ENCODE measurements around the gene CKMT1A. TPM values are rescaled to one million over a fixed set of nuclear protein-coding genes. Genes with fewer than 3 reads are reported as not detected.
"Not testable (repeated sequence)": the region's sequence is repeated elsewhere in the genome, so short reads cannot be mapped to it uniquely, and the experiment has no call there.

Gene CKMT1A
- total and polyA plus RNA-seq, 10 of the 15 experiments (the other 5 are each of a cell fraction or from before 2014, with no cell fraction given), result 0.05 TPM; not detected in 9

- TF ChIP-seq, protein P1, sequence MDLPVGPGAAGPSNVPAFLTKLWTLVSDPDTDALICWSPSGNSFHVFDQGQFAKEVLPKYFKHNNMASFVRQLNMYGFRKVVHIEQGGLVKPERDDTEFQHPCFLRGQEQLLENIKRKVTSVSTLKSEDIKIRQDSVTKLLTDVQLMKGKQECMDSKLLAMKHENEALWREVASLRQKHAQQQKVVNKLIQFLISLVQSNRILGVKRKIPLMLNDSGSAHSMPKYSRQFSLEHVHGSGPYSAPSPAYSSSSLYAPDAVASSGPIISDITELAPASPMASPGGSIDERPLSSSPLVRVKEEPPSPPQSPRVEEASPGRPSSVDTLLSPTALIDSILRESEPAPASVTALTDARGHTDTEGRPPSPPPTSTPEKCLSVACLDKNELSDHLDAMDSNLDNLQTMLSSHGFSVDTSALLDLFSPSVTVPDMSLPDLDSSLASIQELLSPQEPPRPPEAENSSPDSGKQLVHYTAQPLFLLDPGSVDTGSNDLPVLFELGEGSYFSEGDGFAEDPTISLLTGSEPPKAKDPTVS (IDR thresholded peaks at IDR 0.05; ENCODE audit: low read depth, low read length), result no peak
- no peak for TF ChIP-seq POLR2A (IDR thresholded peaks at IDR 0.05; ENCODE audit: low read depth, low read length)
Observed at GRCh38 chr15:43648649-43649429, 44.8 kb upstream of the CKMT1A start, which contains the start of gene CATSPER2 (continued).

DNA sequence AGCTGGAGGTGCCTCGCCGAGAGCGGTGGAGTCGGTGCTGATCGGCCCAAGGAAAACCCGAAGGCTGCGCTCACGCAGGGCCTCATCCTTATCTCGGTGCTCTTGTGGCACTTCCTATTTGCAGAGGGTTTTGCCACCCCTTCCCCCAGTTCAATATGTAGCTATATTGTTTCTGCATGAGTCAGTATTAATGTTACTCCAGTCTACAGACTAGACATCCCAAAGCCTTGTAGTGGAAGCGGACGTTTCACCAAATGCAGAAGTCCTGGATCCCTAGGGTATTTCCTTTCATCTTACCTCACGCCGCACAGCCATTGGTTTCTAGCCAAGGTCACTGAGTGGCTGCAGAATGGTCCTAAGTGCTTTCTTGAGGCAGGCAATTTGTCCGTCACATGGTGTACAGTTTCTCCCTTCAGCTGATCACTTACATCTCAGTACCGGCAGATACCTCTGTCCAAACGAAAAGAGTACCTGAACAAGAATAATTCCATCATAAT is 44.2 kb upstream of the CKMT1A start:
- FAIRE-seq, result peak; percentile 85
- H2AFZ ChIP-seq (ENCODE audit: control insufficient read depth, low read depth, low read length); intact Hi-C loops (cut with micrococcal nuclease; ENCODE audit: unreplicated experiment); H3K27ac ChIP-seq (ENCODE audit: control insufficient read depth, insufficient read depth); RAD21 ChIA-PET (ENCODE audit: unreplicated experiment); H3K4me1 ChIP-seq (ENCODE audit: control insufficient read depth, insufficient read depth, low read length); H3K9me3 ChIP-seq (replicated peaks; ENCODE audit: control insufficient read depth, insufficient read depth, low read length); H3K27me3 ChIP-seq (replicated peaks in 1 of 2; ENCODE audit: control insufficient read depth in 2 of 2, insufficient read depth in 2 of 2, low read length in 1 of 2); SMC1A ChIA-PET (ENCODE audit: uncharacterized antibody, unreplicated experiment); H3K79me2 ChIP-seq (ENCODE audit: control insufficient read depth, insufficient read depth, low read length); H3K9ac ChIP-seq (ENCODE audit: control insufficient read depth, insufficient read depth, low read length); BruUV-seq (replicated peaks); CTCF ChIA-PET; in situ Hi-C loops (cut with MboI); DNase-seq (ENCODE audit: low read depth, low spot score); POLR2A ChIA-PET; H4K20me1 ChIP-seq (ENCODE audit: control insufficient read depth, insufficient read depth); H3K4me3 ChIP-seq; H3K4me2 ChIP-seq (ENCODE audit: control insufficient read depth, insufficient read depth); H3K36me3 ChIP-seq (ENCODE audit: control insufficient read depth in 2 of 2, insufficient read depth in 2 of 2, low read length in 1 of 2): not testable (repeated sequence)
- ATAC-seq, result peak; percentile 37
- 91% methylated on average over 14 of the region's 16 CpGs for WGBS (ENCODE audit: insufficient coverage, insufficient replicate concordance, low lambda C conversion rate, missing lambda C conversion rate)

GRCh38 chr15:43659727-43660126 is 33.9 kb upstream of the CKMT1A start:
- H3K27ac ChIP-seq (ENCODE audit: control insufficient read depth, insufficient read depth); H3K27me3 ChIP-seq (replicated peaks in 1 of 2; ENCODE audit: control insufficient read depth in 2 of 2, insufficient read depth in 2 of 2, low read length in 1 of 2); H2AFZ ChIP-seq (ENCODE audit: control insufficient read depth, low read depth, low read length); BruUV-seq (replicated peaks); H3K79me2 ChIP-seq (ENCODE audit: control insufficient read depth, insufficient read depth, low read length); POLR2A ChIA-PET; H3K4me1 ChIP-seq (ENCODE audit: control insufficient read depth, insufficient read depth, low read length); SMC1A ChIA-PET (ENCODE audit: uncharacterized antibody, unreplicated experiment); CTCF ChIA-PET; H3K9me3 ChIP-seq (replicated peaks; ENCODE audit: control insufficient read depth, insufficient read depth, low read length); intact Hi-C loops (cut with micrococcal nuclease; ENCODE audit: unreplicated experiment); FAIRE-seq; in situ Hi-C loops (cut with MboI); H4K20me1 ChIP-seq (ENCODE audit: control insufficient read depth, insufficient read depth); H3K4me2 ChIP-seq (ENCODE audit: control insufficient read depth, insufficient read depth); H3K4me3 ChIP-seq; H3K9ac ChIP-seq (ENCODE audit: control insufficient read depth, insufficient read depth, low read length); DNase-seq (ENCODE audit: low read depth, low spot score); H3K36me3 ChIP-seq (ENCODE audit: control insufficient read depth in 2 of 2, insufficient read depth in 2 of 2, low read length in 1 of 2); ATAC-seq; RAD21 ChIA-PET (ENCODE audit: unreplicated experiment): not testable (repeated sequence)
- WGBS (ENCODE audit: insufficient coverage, insufficient replicate concordance, low lambda C conversion rate, missing lambda C conversion rate), result no CpG with 5 or more reads among the region's 10 CpGs

DNA sequence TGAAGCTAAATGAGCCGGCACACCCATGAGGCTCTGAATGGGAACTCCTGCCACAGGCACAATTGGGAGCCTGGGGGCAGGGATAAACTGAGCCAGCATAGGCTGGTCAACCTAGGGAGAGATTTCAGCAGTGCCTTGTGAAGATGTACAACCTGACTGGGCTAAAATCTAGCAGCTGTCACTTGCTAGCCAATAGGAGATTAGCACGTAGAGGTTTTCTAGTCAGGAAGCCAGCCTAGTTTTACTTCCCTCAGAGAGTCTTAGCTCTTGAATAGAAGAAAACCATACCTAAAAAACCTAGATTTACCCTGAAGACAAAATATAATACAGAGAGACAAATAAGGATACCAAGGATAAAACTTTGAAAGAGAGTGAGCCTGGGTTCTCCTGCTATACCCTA is 31.4 kb upstream of the CKMT1A start:
- RAD21 ChIA-PET (ENCODE audit: unreplicated experiment); SMC1A ChIA-PET (ENCODE audit: uncharacterized antibody, unreplicated experiment); H3K9me3 ChIP-seq (replicated peaks; ENCODE audit: control insufficient read depth, insufficient read depth, low read length); H2AFZ ChIP-seq (ENCODE audit: control insufficient read depth, low read depth, low read length); ATAC-seq; in situ Hi-C loops (cut with MboI); FAIRE-seq; H3K27ac ChIP-seq (ENCODE audit: control insufficient read depth, insufficient read depth); CTCF ChIA-PET; H3K79me2 ChIP-seq (ENCODE audit: control insufficient read depth, insufficient read depth, low read length); BruUV-seq (replicated peaks); H3K4me2 ChIP-seq (ENCODE audit: control insufficient read depth, insufficient read depth); H3K4me1 ChIP-seq (ENCODE audit: control insufficient read depth, insufficient read depth, low read length); H3K36me3 ChIP-seq (ENCODE audit: control insufficient read depth in 2 of 2, insufficient read depth in 2 of 2, low read length in 1 of 2); H3K9ac ChIP-seq (ENCODE audit: control insufficient read depth, insufficient read depth, low read length); H3K27me3 ChIP-seq (replicated peaks in 1 of 2; ENCODE audit: control insufficient read depth in 2 of 2, insufficient read depth in 2 of 2, low read length in 1 of 2); H4K20me1 ChIP-seq (ENCODE audit: control insufficient read depth, insufficient read depth); DNase-seq (ENCODE audit: low read depth, low spot score); POLR2A ChIA-PET; H3K4me3 ChIP-seq; intact Hi-C loops (cut with micrococcal nuclease; ENCODE audit: unreplicated experiment): not testable (repeated sequence)
- WGBS (ENCODE audit: insufficient coverage, insufficient replicate concordance, low lambda C conversion rate, missing lambda C conversion rate), result 100% methylated on average over 1 of the region's 2 CpGs
